A549 (cell line): ENCODE data around the gene ELF5. TPM values are rescaled to one million over a fixed set of nuclear protein-coding genes. Genes with fewer than 3 reads are reported as not detected.

Experiments
- ATAC-seq, 2 experiments: fragments of 200-7000 bp in 1 of 2; fragments of >200 bp in 1 of 2; cut with Nextera tagmentation in 1 of 2; cut with Tn5 transposase in 1 of 2; 3 replicates each; pipeline versions ENCODE4 v1.8.0 to v1.9.1; 2018 to 2020; ENCODE audit warnings: mild to moderate bottlenecking in 1 of 2, moderate library complexity in 1 of 2
- CTCF ChIA-PET: fragments of 300-600 bp; sonication (Branson Sonifier 250); formaldehyde crosslinking; extraction: SDS; loops from one replicate; lab custom pipeline; 2021; ENCODE audit warnings: antibody characterized with exemption, inconsistent platforms; lab: Yijun Ruan, JAX
- POLR2A ChIA-PET: fragments of 350-600 bp; formaldehyde crosslinking; extraction: SDS; loops from one replicate; lab custom pipeline; 2021; ENCODE audit warnings: antibody characterized with exemption, inconsistent platforms; lab: Yijun Ruan, JAX
- DNase-seq, 2 experiments: peaks; one replicate each; pipeline versions ENCODE4 v3.0.0 to v3.0.0-alpha.2; 2011 to 2016; ENCODE audit warnings: low read depth in 1 of 2, low spot score in 1 of 2
- FAIRE-seq: peaks from 2 replicates; lab custom pipeline; 2011; peaks lifted over from hg19 to GRCh38; lab: Jason Lieb, UNC
- H3K27ac ChIP-seq, 2 experiments: fragments of >200 bp; sonication (Bioruptor Twin); formaldehyde crosslinking; 3 replicates each; pipeline ENCODE4 v1.5.1; 2016 to 2017
- H3K4me1 ChIP-seq: fragments of >200 bp; sonication (Bioruptor Twin); formaldehyde crosslinking; 3 replicates; pipeline ENCODE4 v1.6.1; 2016
- H3K4me2 ChIP-seq: fragments of >200 bp; sonication (Bioruptor Twin); formaldehyde crosslinking; 3 replicates; pipeline ENCODE4 v1.6.1; 2016
- H3K4me3 ChIP-seq: fragments of >200 bp; sonication (Bioruptor Twin); formaldehyde crosslinking; 3 replicates; pipeline ENCODE4 v1.5.1; 2016
- H3K9me3 ChIP-seq: fragments of >200 bp; sonication (Bioruptor Twin); formaldehyde crosslinking; 3 replicates; pipeline ENCODE4 v1.6.1; 2016
- BHLHE40 ChIP-seq: IDR thresholded peaks from 2 replicates; pipeline ENCODE4 v1.6.1; 2012; ENCODE audit warnings: low read depth, low read length, inconsistent platforms
- CBX8 ChIP-seq: fragments of 200-600 bp; sonication (generic); IDR thresholded peaks from 2 replicates; pipeline ENCODE4 v1.6.1; 2016
- CHD2 ChIP-seq: fragments of 150-350 bp; IDR thresholded peaks from 2 replicates; pipeline ENCODE4 v1.6.1; 2014; ENCODE audit warnings: low read length; ENCODE audit not compliant: partially characterized antibody
- CHD4 ChIP-seq: fragments of 200-600 bp; sonication (generic); IDR thresholded peaks from 2 replicates; pipeline ENCODE4 v1.6.1; 2016; ENCODE audit warnings: antibody characterized with exemption, mild to moderate bottlenecking, borderline replicate concordance
- CTCF ChIP-seq: fragments of >200 bp; sonication (Bioruptor Twin); formaldehyde crosslinking; IDR thresholded peaks from 3 replicates; pipeline ENCODE4 v1.5.1; 2016
- EHMT2 ChIP-seq: fragments of 200-600 bp; sonication (generic); IDR thresholded peaks from 2 replicates; pipeline ENCODE4 v1.6.1; 2016; ENCODE audit warnings: antibody characterized with exemption, low read depth, mild to moderate bottlenecking, moderate library complexity
- EP300 ChIP-seq, 2 experiments: fragments of >200 bp; sonication (Bioruptor Twin); formaldehyde crosslinking; IDR thresholded peaks; 2 replicates in 1 of 2; 3 replicates in 1 of 2; pipeline ENCODE4 v1.6.1; 2016 to 2017
- ESRRA ChIP-seq: fragments of 150-350 bp; IDR thresholded peaks from 2 replicates; pipeline ENCODE4 v1.6.1; 2014; ENCODE audit warnings: mild to moderate bottlenecking, low read length, borderline replicate concordance
- FOXS1 ChIP-seq: fragments of 250-450 bp; sonication (Bioruptor Pico); IDR thresholded peaks from 2 replicates; pipeline ENCODE4 v1.5.0; 2020; ENCODE audit warnings: mild to moderate bottlenecking, moderate library complexity
- HDAC2 ChIP-seq: fragments of 200-600 bp; sonication (generic); IDR thresholded peaks from 2 replicates; pipeline ENCODE4 v1.6.1; 2016
- JUN ChIP-seq, 2 experiments: fragments of >200 bp; sonication (Bioruptor Twin); formaldehyde crosslinking; IDR thresholded peaks; 2 replicates in 1 of 2; 3 replicates in 1 of 2; pipeline ENCODE4 v1.6.1; 2016 to 2017
- MAFK ChIP-seq: fragments of 450-650 bp; IDR thresholded peaks from 2 replicates; pipeline ENCODE4 v1.6.1; 2014; ENCODE audit not compliant: partially characterized antibody
- MAZ ChIP-seq: fragments of 150-350 bp; IDR thresholded peaks from 2 replicates; pipeline ENCODE4 v1.6.1; 2014; ENCODE audit warnings: antibody characterized with exemption, low read depth, low read length, borderline replicate concordance
- NFE2L2 ChIP-seq: fragments of 150-350 bp; conservative IDR thresholded peaks from 2 replicates; pipeline ENCODE4 v1.6.1; 2014; ENCODE audit warnings: low read length
- NPAS2 ChIP-seq: fragments of 250-450 bp; sonication (Bioruptor Pico); IDR thresholded peaks from 2 replicates; pipeline ENCODE4 v1.8.0; 2022; ENCODE audit warnings: mild to moderate bottlenecking, moderate library complexity, borderline replicate concordance
- RAD21 ChIP-seq, 2 experiments: fragments of >200 bp in 1 of 2; sonication (Bioruptor Twin) in 1 of 2; formaldehyde crosslinking in 1 of 2; IDR thresholded peaks in 1 of 2; conservative IDR thresholded peaks in 1 of 2; 2 replicates in 1 of 2; 3 replicates in 1 of 2; pipeline ENCODE4 v1.6.1; 2012 to 2018; ENCODE audit warnings: inconsistent platforms in 1 of 2
- RNF2 ChIP-seq: fragments of 200-600 bp; sonication (generic); IDR thresholded peaks from 2 replicates; pipeline ENCODE4 v1.6.1; 2016; ENCODE audit warnings: low read depth, mild to moderate bottlenecking, antibody characterized with exemption, moderate library complexity, borderline replicate concordance
- SMC3 ChIP-seq: fragments of >200 bp; sonication (Bioruptor Twin); formaldehyde crosslinking; IDR thresholded peaks from 3 replicates; pipeline ENCODE4 v1.6.1; 2018; ENCODE audit warnings: inconsistent platforms
- TFCP2L1 ChIP-seq: fragments of 250-450 bp; sonication (Bioruptor Pico); IDR thresholded peaks from 2 replicates; pipeline ENCODE4 v1.5.0; 2021; ENCODE audit warnings: mild to moderate bottlenecking
- WGBS: methylation state at CpG from one replicate; pipeline ENCODE4 v1.1.6; 2017; ENCODE audit errors: missing lambda C conversion rate; 5-methylcytosine and 5-hydroxymethylcytosine counted together
- polyA plus RNA-seq, 4 experiments: library from polyadenylated mRNA; depleted of rRNA in 3 of 4; stranded (reverse); fragments of >200 nt; fragmentation: RNase III in 1 of 4; extraction: RNeasy Plus Mini Kit Qiagen cat#74134 plus additional on column Dnase treatment in 1 of 4; gene quantifications; 2 replicates in 3 of 4; 3 replicates in 1 of 4; pipeline ENCODE4 v1.2.3, GENCODE V29; 2011 to 2017
- TF ChIP-seq, protein P1 (sequence below): fragments of >200 bp; sonication (Bioruptor Twin); formaldehyde crosslinking; IDR thresholded peaks from 3 replicates; pipeline ENCODE4 v1.6.1; 2016
- TF ChIP-seq, protein P2 (sequence below): fragments of 200-600 bp; sonication (generic); IDR thresholded peaks from 2 replicates; pipeline ENCODE4 v1.6.1; 2016; ENCODE audit warnings: antibody characterized with exemption, mild to moderate bottlenecking, moderate library complexity

The ELF5 gene
- polyA plus RNA-seq, 2 of the 4 experiments (the other 2 are of a cell fraction) = 0.04 TPM; not detected in 1

DNA sequence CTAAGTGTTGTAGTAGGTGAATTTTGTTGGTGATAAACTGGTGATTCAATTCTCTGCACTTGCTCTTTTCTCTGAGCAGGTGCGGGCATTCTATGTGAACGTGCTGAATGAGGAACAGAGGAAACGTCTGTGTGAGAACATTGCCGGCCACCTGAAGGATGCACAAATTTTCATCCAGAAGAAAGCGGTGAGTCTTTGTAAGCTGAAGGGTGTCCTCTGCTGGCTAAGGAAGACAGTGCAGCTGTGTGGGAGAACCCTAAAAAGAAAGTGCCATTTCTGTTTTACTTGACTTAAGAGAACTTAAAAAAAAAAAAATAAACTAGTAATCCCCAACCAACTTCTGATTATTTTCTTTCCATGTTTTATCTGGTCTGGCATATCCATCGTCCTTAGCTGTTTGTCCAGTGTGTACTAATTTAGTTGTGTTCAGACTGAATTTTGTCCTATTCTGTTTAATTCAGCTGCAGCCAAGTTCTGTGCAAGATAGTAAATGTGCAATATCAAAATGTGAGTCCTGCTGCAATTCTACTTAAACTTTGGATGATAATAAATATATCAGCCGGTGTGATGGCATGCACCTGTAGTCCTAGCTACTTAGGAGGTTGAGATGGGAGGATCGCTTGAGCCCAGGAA is 45.3 kb downstream of the ELF5 start:
- TF ChIP-seq SMC3 (peak; percentile 40; the same call in 1 of the 3 replicates), HDAC2 (no peak), EP300 (IDR thresholded peaks at IDR 0.05) (no peak), NPAS2 (CRISPR knock-in tag) (no peak), JUN (IDR thresholded peaks at IDR 0.05) (no peak), EHMT2 (no peak), NFE2L2 (no peak), TFCP2L1 (no peak), CTCF (peak; percentile 44), ESRRA (no peak), RAD21 (conservative IDR thresholded peaks at IDR 0.05 in 1 of 2, IDR thresholded peaks at IDR 0.05 in 1 of 2) (peak; percentile 45 to 64; a peak in 4 of 5 replicates), BHLHE40 (no peak), MAFK (no peak), RNF2 (no peak), FOXS1 (CRISPR knock-in tag) (no peak), CHD4 (no peak), CHD2 (no peak), MAZ (no peak), CBX8 (no peak)
- TF ChIP-seq, protein P1, sequence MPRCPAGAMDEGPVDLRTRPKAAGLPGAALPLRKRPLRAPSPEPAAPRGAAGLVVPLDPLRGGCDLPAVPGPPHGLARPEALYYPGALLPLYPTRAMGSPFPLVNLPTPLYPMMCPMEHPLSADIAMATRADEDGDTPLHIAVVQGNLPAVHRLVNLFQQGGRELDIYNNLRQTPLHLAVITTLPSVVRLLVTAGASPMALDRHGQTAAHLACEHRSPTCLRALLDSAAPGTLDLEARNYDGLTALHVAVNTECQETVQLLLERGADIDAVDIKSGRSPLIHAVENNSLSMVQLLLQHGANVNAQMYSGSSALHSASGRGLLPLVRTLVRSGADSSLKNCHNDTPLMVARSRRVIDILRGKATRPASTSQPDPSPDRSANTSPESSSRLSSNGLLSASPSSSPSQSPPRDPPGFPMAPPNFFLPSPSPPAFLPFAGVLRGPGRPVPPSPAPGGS = no peak
- TF ChIP-seq, protein P2, sequence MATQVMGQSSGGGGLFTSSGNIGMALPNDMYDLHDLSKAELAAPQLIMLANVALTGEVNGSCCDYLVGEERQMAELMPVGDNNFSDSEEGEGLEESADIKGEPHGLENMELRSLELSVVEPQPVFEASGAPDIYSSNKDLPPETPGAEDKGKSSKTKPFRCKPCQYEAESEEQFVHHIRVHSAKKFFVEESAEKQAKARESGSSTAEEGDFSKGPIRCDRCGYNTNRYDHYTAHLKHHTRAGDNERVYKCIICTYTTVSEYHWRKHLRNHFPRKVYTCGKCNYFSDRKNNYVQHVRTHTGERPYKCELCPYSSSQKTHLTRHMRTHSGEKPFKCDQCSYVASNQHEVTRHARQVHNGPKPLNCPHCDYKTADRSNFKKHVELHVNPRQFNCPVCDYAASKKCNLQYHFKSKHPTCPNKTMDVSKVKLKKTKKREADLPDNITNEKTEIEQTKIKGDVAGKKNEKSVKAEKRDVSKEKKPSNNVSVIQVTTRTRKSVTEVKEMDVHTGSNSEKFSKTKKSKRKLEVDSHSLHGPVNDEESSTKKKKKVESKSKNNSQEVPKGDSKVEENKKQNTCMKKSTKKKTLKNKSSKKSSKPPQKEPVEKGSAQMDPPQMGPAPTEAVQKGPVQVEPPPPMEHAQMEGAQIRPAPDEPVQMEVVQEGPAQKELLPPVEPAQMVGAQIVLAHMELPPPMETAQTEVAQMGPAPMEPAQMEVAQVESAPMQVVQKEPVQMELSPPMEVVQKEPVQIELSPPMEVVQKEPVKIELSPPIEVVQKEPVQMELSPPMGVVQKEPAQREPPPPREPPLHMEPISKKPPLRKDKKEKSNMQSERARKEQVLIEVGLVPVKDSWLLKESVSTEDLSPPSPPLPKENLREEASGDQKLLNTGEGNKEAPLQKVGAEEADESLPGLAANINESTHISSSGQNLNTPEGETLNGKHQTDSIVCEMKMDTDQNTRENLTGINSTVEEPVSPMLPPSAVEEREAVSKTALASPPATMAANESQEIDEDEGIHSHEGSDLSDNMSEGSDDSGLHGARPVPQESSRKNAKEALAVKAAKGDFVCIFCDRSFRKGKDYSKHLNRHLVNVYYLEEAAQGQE = no peak
- no peak overlapping the region for H3K4me2 ChIP-seq
- H3K27ac ChIP-seq = no peak overlapping the region
- H3K9me3 ChIP-seq = peaks cover 19% of the 10 kb centered on the region
- H3K4me1 ChIP-seq = no peaks in the 10 kb centered on the region
- 92% methylated on average over 8 of the region's 8 CpGs for WGBS
- ChIA-PET POLR2A (no interaction called here), CTCF (interaction anchor here (0.6 to 3.1 kb wide), 7 partner anchors 9 to 295 kb away, joined by 3 to 11 read pairs (median 3); no protein-coding TSS in a partner anchor)
- ATAC-seq = no peak
- H3K4me3 ChIP-seq = no peak overlapping the region
- no peak for FAIRE-seq
- DNase-seq = peak in 1 of 2 experiments; percentile 42
